ENCODE results near the gene PLEKHG2. TPM values are rescaled to one million over a fixed set of nuclear protein-coding genes. Genes with fewer than 3 reads are reported as not detected.

The PLEKHG2 gene
- total and polyA plus RNA-seq, 9 of the 15 experiments (the other 6 are each of a cell fraction or from before 2014, with no cell fraction given) = 0.98 to 45.7 (median 9.8) TPM

GRCh38 chr19:39411081-39411831, 1.2 kb upstream of the PLEKHG2 start (continued):
- TF ChIP-seq STAT6 (CRISPR knock-in tag; IDR thresholded peaks at IDR 0.05) = no peak
- TF ChIP-seq GTF3C2 (IDR thresholded peaks at IDR 0.05; ENCODE audit: borderline replicate concordance, extremely low read depth, insufficient read length) = no peak
- TF ChIP-seq ARID2 (IDR thresholded peaks at IDR 0.05) = no peak
- no peak for TF ChIP-seq KLF10 (CRISPR knock-in tag; IDR thresholded peaks at IDR 0.05)
- peak; percentile 29 for TF ChIP-seq SMAD1 (IDR thresholded peaks at IDR 0.05; ENCODE audit: low read depth, low read length, partially characterized antibody)
- no peak for TF ChIP-seq TCF7 (IDR thresholded peaks at IDR 0.05; ENCODE audit: borderline replicate concordance)
- TF ChIP-seq ADNP (tag; IDR thresholded peaks at IDR 0.05) = no peak
- TF ChIP-seq POLR2AphosphoS5 (IDR thresholded peaks at IDR 0.05; ENCODE audit: control insufficient read depth, insufficient read depth, low read depth, low read length) = peak; percentile 76
- TF ChIP-seq GABPB1 (CRISPR knock-in tag; IDR thresholded peaks at IDR 0.05) = no peak
- TF ChIP-seq MLLT1 (IDR thresholded peaks at IDR 0.05) = 0 out of 4 replicates have a peak, but pooled peaks of 1 of the 2 experiments have one; percentile 28
- TF ChIP-seq ZNF23 (CRISPR knock-in tag; IDR thresholded peaks at IDR 0.05) = no peak
- no peak for TF ChIP-seq EZH2 (IDR thresholded peaks at IDR 0.05; ENCODE audit: borderline replicate concordance, low read depth, low read length)
- TF ChIP-seq TAF7 (tag; IDR thresholded peaks at IDR 0.05) = no peak
- no peak for TF ChIP-seq ZNF507 (tag; conservative IDR thresholded peaks at IDR 0.05)
- TF ChIP-seq BRD4 (IDR thresholded peaks at IDR 0.05) = no peak
- no peak for TF ChIP-seq ZNF740 (CRISPR knock-in tag; IDR thresholded peaks at IDR 0.05)
- TF ChIP-seq ZNF740 (tag; IDR thresholded peaks at IDR 0.05) = no peak
- TF ChIP-seq NKRF (IDR thresholded peaks at IDR 0.05; ENCODE audit: borderline replicate concordance) = no peak
